HL-60/S4 treated with phorbol 12-myristate 13-acetate at 8.2 ng/mL for 4 days and 3 days (cell line): Measurements from ENCODE around the gene NEUROD2.

ENCODE experiments used
- in situ Hi-C: fragments of 300-500 bp; cut with MboI; formaldehyde crosslinking; loops from 2 replicates; pipeline ENCODE4 v1.15.0; 2022; ENCODE audit warnings: low sequenced_read_pairs

Gene NEUROD2

DNA sequence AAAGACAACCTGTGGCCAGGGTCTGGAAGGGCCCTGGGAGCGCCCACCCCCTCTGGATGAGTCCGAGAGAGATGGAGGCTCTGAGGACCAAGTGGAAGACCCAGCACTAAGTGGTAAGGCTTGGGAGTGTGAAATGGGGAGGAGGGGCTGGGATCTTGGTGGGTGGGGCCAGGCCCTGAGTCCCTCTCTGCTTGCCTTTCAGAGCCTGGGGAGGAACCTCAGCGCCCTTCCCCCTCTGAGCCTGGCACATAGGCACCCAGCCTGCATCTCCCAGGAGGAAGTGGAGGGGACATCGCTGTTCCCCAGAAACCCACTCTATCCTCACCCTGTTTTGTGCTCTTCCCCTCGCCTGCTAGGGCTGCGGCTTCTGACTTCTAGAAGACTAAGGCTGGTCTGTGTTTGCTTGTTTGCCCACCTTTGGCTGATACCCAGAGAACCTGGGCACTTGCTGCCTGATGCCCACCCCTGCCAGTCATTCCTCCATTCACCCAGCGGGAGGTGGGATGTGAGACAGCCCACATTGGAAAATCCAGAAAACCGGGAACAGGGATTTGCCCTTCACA, 28.0 kb upstream of the NEUROD2 start:
- in situ Hi-C loops, result no loop called here

DNA sequence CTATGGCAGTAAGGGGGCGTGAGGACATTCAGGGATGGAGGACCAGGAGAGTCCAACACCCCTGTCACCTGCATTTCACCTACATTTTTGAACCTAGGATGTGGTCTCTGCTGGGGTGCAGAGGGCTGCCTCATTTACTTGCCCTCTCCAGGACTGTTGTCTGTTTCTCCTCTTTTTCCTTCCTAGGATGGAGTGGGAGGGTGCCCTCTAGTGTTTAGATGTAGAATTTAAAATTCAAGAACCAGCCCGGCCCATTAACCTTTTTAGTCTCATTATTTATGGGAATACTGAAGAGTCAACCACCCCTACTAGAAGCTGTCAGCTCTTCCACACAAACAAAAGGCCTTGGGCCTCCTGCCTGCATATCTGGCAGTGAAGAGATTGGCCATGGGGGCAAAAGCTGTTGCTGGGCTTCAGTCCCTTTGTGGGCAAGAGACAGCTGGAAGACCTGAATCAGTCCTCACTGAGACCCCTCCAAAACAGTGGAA, 26.7 kb upstream of the NEUROD2 start:
- in situ Hi-C loops, result no loop called here

DNA sequence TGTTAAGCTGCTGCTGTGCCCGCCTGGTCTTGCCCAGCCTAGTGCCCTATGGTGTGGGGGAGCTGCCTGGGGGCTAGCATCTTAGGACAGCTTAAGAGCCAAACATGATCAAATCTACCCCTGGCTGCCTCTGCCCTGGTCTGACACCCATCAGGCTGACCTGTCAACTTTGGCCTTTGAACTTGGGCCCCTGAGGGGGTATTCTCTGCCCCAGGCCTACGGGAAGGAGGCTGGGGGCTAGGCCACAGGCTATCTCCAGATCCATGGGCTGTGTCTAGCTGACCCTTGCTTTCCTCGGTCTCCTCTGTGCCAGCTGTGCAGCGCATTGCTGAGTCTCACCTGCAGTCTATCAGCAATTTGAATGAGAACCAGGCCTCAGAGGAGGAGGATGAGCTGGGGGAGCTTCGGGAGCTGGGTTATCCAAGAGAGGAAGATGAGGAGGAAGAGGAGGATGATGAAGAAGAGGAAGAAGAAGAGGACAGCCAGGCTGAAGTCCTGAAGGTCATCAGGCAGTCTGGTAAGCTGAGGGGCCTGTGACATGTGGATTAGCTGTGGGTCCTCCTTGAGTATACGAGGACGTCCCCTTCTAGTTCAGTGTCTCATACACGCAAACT, 26.0 kb upstream of the NEUROD2 start:
- in situ Hi-C loops, result no loop called here

DNA sequence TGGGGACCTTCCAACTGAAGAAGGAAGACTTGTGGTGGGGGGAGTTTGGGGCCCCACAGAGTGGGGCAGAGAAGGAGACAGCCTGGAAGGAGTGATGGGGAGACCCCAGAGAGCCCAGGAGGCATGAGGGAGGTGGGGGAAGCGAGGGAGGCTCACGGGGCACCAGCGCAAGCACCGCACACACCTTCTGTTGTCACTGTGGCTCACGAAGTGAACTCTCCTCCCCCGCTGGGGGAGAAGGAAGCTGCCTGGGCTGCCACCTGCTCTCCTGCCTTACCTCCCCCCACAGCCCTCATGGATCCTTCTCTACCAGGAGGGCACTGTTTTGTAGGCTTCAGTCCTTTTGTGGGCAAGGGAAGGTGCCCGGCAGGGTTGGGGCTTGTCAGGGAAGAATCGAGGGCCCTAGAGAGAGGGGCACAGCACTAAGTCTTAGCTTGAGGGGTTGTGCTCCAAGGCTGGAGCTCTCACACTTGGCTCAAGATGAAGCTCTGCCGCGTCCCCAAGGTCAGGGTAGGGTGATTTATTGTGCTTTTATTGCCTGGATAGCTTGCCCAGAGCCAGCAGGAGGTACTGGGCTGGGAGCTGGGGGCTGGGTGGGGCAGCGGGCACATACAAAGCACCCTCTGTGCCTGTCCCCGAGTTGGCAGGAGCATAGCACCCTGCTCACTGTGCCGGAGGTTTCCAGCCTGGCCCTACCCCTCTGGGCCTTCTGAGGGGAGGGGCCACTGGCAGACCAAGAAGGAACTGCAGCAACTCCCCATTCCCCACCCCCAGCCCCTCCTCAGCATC, 24.6 kb upstream of the NEUROD2 start:
- in situ Hi-C loops, result no loop called here

DNA sequence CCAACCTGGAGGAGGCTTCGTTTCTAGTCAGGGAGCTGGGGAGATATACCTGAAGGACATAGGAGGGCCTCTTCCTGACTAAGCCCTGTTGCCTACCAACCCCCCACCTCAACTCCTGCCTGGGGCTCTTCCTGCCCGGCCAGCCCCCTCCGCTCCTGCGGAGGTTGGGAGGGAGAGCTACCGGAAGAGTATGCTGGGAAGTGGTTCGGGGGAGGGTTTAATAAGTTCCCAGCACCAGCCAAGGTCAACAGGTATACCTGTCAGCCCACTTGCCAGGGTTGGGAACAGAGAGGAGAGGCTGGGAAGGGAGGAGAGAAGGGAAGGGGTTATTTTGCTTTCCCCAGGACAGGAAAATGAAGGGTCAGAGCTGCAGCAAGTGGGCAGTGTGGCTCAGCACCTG, 23.7 kb upstream of the NEUROD2 start:
- in situ Hi-C loops, result no loop called here

DNA sequence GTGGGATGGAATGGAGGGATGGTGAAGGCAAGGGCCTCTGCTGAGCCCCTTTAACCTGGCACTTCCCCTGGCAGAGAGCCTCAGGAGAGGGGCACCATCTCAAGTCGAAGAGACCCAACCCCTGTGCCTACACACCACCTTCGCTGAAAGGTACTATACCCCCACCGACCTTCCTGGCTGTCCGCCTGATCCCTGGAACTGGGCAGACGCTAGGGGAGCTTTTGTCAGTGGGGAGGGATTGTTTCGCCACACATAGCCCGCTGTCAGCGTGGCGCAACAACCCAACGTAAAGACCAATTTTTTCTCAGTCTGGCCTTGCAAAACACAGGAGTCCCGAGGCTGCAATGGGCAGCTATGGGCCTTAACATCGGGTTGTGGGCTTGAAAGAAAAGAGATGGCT, 22.2 kb upstream of the NEUROD2 start:
- in situ Hi-C loops, result no loop called here

DNA sequence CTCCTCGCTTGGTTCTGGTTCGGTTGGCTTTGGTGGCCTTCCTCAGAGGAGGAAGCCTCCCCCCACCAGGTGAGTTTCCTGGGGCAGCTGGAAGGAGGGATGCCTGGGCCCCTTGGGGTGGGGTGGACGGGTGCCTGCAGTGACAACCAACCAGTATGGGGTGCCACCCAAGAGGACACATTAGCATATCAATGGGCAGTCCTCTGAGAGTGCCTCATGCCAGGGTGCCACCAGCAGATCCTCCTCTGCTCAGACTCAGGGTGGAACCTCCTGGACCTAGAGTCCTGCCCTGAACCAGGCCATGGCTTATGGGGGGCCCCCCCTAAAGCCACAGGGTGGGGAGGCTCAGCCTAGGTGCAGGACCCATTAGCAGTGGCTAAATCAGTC, 21.8 kb upstream of the NEUROD2 start:
- in situ Hi-C loops, result no loop called here

DNA sequence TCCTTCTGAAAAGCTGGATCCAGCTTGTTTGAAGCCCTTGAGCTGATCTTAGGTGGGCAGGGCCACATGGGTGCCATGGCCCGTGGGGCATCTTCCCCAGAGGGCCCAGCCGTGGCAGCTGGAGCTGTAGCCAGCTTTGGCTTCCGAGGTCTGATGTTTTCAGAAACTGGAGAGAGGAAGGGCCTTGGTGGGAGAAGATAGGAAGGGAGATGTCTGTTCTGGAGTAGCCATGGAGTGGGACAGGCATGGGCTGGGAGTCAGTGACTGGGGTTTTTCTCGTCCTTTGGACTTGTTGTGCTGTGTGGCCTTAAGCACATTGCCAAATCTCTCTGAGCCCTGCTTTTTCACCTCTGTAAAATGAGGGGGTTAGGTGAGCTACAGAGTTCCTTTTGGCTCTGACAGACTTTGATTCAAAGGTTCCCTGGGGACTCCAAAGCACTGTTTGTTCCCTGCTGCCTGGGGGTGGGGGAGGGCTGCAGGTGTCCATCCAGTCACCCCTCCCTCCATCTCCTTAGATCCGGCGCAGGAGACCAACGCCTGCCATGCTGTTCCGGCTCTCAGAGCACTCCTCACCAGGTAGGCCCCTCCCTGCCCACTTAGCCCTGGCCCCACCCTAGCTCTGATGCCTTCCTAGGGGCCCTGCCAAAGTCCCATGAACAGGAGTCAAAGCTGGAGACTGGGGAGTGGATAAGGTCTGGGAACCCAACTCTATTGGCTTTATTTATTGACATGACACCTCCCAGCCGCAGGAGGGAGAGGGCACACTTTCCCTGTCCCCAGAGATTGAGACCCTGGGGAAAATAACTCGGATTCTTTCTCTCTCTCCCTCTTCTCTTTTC, 21.2 kb upstream of the NEUROD2 start:
- in situ Hi-C loops, result no loop called here

DNA sequence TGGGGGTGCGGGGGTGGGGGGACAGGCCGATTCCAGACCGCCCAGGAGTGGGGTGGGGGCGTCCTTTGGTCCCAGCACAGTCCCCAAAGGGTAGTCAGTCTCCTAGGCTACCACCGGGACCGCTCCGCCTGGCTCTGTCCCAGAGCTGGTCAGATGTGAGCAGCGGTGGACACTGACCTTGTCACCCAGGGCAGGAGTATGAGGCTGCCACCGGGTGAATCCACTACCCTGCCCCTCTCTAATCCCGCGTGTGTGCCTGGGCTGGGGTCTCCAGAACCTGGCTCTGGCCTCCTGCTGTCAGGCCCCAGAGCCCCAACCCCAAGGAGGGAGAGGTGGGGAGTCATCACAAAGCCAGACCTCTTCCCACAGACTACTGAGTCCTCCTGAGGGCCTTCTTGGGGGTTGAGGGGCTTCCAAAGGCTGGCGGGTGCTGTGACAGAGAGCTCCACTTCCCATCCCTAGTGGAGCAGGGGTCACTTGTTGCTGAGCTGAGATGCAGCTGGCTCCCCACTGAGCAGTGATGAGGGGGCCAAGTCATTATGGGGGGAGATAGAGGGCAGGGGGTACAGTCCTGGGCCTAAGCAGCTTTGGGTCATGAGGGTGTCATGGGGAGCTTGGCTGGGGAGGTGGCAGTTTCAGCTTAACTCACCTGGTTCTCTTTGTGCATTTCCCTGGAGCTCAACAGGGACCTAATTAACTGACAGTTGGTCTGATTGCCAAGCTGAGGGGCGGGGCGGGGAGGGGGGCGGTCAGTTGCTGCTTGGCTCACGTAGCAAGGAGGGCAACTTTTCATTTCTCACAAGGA, 20.2 kb upstream of the NEUROD2 start:
- in situ Hi-C loops, result no loop called here

DNA sequence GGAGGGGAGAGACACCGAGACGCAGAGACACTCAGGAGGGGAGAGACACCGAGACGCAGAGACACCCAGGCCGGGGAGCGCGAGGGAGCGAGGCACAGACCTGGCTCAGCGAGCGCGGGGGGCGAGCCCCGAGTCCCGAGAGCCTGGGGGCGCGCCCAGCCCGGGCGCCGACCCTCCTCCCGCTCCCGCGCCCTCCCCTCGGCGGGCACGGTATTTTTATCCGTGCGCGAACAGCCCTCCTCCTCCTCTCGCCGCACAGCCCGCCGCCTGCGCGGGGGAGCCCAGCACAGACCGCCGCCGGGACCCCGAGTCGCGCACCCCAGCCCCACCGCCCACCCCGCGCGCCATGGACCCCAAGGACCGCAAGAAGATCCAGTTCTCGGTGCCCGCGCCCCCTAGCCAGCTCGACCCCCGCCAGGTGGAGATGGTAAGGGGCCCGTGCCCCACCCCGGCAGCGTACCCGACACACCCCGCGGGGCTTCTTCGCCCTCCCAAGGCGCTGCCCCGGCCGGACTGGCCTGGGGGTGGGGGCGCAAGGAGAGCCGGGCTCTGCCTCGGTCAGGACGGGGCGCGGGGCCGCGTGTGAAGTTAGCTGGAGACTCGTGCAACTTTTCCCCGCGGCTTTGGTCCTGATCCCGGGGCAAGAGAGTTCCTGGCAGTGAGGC, 19.5 kb upstream of the NEUROD2 start:
- in situ Hi-C loops, result no loop called here

DNA sequence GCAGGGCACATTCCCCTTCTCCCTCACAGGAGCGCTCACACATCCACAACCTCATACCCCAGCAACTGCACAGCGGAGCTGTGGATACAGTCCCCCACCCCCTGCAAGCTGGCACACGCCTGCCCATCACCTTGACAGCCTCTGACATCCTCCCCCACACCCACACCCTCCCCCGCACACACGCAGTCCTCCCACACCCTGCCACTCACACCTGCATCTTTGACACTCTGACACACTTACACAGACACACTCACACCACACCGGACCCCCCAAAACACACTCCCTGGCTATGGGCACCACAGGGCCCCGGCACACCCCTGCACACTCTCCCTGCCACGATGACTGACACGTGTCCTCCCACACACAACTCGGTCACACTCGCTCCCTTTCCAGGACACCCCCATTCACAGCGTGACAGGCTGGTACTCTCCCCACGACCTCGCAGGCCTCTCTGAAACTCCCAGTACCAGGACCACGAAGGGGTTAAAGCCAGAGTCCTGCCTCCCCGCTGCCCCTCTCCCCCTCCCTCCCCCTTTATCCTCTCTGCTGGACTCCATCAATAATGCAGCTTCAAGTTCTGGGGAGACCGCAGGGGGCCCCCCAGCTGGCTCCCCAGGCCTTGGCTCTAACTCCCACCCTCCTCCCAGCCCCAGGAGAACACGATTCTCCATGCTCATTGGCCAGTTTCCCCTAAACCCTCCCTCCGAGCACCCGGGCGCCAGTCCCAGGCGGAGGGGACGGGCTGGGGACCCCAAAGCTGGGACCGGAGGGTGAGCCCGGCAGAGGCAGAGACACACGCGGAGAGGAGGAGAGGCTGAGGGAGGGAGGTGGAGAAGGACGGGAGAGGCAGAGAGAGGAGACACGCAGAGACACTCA, 18.7 kb upstream of the NEUROD2 start, which contains the start of gene PPP1R1B:
Gene PPP1R1B, plus strand, starts transcription at position 782 of the 876 bp plus-strand sequence. CDS start 441 bp downstream, outside the sequence.
- in situ Hi-C loops, result no loop called here

DNA sequence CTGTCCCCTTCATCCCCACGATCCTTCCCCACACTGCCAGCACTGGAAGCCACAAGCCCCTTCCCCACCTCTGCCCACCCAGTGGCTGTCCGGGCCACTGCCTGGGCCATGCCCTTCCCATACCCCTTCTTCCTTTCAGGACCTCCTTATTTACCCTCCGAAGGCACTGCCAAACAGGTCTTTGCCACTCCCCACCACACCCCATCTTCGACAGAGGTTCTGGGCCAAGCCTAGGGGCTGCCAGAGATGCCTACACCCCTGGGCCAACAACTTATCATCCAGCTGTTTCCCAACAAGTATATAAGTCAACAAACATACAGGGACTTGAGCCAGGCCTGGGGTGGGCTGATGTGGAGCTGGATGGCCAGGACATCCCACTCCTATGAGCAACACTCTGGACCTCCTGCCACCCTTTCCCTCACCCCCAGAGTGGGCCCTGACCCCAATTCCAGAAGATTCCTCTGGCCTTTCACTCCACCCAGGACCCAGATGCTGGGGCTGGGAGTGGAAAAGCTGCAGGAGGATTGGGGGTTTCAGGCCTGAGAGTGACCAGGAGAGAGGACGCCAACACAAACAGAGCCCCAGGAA, 17.6 kb upstream of the NEUROD2 start:
- in situ Hi-C loops, result no loop called here

DNA sequence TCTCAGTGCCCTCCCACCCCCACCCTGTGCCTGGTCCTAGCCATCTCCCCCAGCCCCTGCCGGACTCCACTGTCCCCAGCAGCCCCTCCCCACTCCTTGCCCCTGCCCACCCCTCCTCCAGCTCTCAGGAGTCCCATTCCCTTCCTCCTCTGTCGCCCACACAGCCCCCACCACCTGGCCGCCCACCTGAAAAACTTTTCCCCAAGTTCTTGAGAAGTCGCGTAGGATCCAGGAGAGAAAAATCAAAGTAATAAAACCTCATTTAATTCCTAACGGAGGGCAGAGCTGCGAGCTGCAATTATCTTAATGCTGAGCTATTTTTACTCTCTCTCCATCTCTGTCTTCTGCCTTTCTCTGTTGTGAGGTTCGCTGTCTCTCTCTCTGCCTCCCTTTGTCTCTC, 16.6 kb upstream of the NEUROD2 start:
- in situ Hi-C loops, result no loop called here

DNA sequence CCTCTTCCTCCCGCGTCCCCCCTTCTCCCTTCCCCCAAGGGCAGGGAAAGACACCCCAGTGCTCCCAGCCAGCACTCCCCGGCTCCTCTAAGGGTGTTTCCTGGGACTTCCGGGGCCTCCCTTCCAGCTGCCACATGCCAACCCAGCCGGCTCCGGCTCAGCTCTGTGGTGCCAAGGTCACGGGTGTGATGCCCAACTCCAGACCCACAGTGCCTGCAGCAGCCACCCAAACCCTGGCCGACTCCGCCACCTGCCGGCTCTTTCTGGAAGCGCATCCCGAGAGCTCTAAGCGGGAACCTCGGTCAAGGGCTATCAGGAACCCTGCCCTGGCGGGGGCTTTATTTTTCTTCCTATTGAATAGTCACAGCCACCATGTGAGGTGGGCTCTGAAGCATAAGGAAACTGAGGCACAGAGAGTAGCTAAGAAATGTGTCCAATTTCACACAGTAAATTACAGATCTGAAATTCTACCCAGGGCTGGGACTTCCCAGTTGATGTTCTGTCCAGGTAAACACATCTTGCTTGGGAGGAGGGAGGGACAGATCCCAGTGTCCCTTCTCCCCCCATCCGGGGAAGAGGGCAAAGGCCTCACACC, 15.7 kb upstream of the NEUROD2 start:
- in situ Hi-C loops, result no loop called here

DNA sequence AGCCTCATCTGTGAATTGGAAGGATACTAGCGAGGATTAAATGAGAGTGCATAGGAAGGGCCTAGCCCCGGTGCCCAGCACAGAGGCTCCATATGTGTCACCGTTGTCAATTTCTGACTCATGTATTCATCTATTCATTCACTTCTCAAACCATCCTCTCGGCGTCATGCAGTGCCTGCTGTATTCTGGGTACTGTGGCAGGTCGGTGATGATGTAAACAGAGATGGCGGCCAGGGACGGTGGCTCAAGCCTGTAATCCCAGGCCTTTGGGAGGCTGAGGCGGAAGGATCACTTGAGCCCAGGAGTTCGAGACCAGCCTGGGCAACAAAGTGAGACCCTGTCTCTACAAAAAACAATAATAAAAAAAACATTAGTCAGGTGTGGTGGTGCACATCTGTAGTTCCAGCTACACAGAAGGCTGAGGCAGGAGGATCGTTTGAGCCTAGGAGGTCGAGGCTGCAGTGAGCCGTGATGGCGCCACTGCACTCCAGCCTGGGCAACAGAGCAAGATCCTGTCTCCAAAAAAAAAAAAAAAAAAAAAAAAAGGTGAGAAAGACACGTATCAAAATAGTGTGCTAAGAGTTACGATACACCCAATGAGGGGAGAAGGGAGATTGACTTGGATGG, 14.8 kb upstream of the NEUROD2 start:
- in situ Hi-C loops, result no loop called here

DNA sequence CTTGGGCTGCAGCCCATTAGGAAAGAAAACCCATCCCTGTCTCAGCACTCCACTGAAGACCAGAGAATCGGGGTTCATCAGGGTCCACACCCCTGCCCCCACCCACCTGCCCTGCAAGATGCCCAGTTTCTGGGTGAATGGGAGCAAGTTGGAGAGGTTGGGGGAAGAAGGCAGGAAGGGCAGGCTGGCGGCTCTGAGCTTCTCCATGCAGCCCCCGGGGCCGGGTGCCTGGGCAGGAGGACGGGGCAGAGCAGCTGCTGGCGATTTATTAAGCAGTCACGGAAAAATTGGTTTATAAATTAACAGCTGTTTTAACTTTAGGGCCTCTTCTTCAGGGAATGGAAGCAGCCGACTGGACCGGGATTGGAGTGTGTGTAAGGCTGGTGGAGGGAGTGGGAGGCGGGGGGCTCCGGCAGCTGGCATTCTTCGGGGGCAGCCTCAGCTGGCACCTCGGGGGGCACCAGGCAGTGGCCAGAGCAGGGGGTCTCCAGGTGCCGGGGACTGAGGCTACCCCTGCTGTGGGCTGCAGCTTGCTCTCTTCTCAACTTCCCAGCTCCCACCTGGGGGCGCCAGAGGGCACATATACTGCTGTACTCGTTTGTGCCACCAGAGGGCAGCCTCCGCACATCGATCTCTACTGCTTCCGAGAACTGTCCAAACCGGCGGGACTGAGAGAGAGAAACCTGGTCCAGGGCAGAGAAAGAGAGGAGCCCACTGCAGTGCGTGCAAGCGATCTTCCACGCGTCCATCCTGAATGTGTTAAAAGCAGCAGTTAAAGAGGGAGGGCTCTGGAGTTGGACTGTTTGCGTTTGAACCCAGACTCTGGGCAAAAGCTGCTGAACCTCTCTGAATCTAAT, 14.0 kb upstream of the NEUROD2 start:
- in situ Hi-C loops, result no loop called here

DNA sequence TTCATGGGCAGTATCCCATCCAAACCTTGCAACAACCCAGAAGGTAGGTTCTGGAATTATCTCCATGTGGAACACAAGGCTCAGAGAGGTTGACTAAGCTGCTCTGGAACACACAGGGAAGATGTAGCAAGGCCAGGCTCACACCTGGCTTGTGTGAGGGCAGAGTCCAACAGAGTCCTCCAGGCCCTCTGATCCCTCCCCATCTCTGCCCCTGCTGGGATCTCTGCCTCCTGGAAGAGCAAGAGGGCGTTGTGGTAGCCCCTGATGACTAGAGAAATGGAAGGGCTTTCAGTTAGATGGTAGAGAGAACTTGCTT, 12.0 kb upstream of the NEUROD2 start:
- in situ Hi-C loops, result no loop called here
